Activated CD4-positive, CD25-positive, alpha-beta regulatory T cell treated with anti-CD3 and anti-CD28 coated beads, Interleukin-2, amount 50 U/mL, for 16 hours (primary cell): ENCODE results near the gene TMEM167A.

Source experiments
- DNase-seq: peaks from one replicate; pipeline ENCODE4 v3.0.0-alpha.2; 2020; ENCODE audit warnings: low read depth, low spot score

The TMEM167A gene

DNA sequence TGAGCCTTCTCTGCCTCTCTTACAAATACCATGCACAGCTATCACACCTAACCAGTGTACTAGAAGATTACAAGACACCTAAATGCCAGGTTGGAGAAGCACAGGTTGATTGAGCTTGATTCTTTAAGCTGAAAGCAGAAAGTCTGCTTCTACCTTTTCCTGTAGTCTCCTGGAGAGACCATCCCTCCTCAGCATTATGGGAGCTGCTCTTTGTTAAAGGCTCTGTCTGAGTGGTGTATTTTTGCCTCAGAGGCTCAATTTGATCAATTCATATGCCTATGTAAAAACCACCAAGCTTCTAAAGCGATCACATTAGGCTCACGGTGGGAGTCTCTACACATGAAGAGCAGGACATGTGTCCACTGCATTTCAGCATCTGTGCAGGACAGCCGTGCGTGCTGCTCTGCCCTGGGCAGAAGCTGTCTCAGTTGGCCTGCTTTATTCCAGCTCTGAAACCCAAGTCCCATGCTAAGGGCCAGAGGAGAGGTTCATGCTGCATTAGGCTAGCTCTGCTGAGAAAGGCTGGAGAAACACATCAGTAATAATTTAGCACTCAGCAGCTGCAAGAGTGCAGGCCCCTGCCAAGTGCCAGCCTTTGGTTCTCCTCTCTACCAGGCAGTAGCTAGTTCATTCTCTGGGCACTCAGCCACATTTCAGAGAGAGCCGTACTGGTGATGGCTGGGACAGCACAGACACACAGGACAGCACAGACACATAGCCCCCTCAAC, 41.7 kb downstream of the TMEM167A start:
- no peak for DNase-seq

DNA sequence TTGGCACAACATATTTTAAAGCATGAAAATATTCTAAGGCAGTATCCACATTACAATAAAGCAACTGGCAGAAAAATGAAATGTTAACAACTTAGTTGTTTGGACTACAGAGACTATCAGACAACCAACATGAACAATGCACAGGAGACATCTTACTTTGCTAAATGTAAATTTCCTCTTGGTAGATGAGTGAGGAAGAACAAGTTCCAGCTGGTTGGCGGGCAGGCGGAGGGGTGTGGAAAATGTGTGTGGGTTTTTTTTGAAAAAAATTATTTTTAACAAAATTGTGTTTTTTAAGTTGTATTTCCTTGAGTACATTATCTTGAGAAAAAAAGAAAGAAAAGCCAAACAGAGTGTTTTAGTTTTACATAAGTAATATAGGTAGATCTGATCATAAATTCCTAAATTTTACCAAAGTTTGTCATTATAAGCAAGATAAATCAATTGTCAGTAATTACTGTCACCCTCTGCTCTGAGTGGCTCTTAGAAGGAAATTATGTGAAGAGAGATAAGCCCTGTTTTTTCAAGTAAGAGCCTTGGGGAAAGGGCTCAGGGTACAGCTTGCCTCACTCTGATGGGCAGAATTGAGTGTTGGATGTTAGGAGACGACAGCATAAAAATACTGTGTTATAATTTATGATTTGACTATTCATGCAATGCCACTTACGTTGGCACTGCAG, 42.5 kb downstream of the TMEM167A start:
- DNase-seq, result no peak

- DNase-seq, result no peak
Observed at GRCh38 chr5:83034036-83034435, 43.2 kb downstream of the TMEM167A start.

- DNase-seq, result no peak
Observed at GRCh38 chr5:83031381-83031780, 45.8 kb downstream of the TMEM167A start.

- DNase-seq, result no peak
Observed at GRCh38 chr5:83029912-83030311, 47.3 kb downstream of the TMEM167A start.

DNA sequence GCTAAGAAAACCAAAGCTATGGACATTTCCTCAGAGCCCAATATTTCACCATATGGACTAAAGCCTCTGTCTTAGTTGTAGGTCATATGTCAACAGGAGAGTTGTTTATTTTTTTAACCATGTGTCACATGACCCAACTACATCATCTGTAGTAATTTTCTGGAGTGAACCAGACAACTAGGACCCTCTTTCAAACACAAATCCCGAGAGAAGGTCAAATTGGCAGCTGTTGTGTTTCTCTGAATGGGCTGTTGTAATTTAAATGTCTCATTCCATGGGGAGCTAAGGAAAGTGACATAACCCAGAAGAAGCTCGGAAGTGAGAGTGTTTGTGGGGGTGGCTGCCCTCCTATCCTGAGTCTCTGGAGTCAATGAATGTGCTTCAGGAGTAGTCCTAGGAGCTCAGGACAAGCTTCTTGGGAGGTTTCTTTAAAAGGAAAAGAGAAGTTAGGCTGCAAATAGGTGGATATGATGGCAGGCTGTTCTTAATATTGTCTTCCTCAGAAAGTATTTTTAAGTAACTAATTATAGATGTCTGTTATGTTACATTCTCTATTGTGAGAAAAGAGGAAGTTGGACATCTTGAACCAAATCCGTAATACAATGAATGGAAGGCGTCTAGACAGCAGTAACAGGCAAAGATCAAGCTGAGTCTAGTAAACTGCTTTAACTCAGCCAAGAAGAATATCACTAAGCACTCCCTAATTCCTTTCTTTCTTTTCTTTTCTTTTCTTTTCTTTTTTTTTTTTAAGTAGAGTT, 50.1 kb downstream of the TMEM167A start:
- DNase-seq, result no peak

DNA sequence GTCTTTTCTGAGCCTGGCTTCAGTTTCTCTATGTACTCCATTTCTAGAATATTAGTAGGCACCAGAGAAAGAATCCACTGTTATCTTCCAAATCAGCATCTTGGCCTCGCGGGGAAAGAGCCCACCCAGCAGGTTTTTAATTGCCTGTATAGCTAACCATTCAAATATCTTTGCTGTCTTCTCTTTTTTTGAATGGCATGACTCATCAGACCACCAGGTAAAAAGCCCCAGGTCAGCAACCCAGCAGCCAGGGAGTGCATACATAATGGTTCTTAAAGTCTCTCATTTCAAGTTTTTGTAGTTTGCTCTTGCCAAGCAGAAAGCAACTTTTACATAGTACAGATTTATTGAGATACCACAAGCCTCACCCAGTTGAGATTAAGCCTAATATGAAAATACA, 50.7 kb downstream of the TMEM167A start:
- DNase-seq, result no peak

GRCh38 chr5:83025690-83026478, 51.3 kb downstream of the TMEM167A start:
- no peak for DNase-seq

DNA sequence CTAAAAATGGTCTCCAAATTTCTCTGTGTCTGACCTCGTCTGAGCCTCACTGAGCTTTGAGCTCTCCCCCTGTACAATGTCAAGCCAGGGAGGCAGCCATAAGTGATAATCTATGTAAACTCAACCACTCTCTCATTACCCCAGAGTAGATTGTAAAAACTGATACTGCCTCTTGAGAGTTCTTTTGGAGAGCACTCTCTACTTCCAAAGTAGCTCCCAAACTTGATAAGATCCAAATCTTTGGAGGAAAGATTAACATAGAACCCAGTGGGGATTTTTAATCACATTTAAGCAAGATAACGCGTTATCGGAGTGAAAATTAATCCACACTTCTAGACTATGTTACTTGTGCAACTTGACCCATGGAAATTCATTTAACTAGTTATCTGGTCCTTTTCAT, 54.9 kb downstream of the TMEM167A start:
- DNase-seq, result no peak

DNA sequence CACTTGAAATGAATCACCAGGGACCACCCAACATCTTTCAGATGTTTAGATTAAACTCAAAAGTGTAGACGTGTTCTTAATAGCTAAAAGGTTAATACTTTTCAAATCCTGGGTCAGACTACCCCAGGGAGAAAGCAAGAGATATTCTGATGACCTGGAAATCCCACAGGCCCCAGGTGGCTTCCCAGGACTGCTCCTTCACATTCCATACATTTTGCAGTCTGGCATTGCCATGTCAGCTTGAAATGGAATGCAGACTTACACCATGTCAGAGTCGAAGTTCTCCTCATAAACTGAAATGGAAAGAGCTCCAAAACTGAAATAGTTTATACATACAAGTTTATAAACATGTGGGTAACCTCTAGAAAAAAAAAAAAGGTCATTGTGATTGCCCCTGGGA, 61.5 kb downstream of the TMEM167A start:
- DNase-seq, result no peak

- DNase-seq, result no peak
Observed at GRCh38 chr5:83011985-83012384, 65.2 kb downstream of the TMEM167A start.

DNA sequence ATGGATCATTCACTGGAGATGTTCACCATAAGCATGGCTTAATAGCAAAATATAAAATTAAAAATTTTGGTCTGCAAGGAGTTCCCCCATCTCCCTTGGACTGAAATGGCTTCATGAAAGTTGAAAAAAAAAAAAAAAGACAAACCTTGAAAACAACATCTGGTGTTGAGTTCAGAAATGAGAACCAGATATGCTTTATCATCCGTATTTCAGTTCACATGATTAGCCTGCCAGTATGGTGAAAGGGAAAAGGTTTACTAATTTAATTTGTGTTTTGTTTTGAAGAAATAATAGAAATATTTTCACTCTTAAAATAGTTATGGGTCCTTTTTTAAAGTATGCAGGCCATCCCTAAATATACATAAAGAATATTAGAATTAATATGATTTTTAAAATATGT, 67.8 kb downstream of the TMEM167A start:
- DNase-seq, result no peak

- DNase-seq, result no peak
Observed at GRCh38 chr5:83007755-83008154, 69.4 kb downstream of the TMEM167A start.

DNA sequence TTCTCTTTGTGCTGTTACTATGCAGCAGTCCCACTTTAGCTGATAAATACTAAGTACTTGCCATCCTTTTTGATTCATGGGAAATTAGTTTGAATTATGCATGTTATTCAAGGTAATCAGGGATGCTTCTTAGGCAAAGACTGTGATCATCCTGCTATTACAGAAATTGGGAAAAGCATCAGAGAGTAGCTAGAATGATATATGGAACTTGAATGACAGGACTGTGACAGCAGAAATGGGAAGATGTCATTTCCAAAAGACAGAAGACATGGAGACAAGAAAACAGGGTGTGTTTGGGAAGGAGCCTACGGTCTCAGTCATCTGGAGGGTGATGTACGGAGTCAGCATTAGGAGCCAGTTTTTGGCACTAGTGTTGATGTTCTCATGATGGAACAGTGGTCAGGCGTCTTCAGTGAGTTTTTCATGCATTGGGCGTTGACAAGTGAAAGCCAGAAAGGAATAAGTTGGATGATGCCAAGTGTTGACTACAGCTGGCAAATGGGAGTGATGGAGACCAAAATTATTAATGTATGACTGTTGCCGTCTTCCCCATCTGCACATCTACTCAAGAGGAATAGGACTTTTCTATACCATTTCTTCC, 70.4 kb downstream of the TMEM167A start:
- DNase-seq, result no peak

GRCh38 chr5:83003791-83004190, 73.4 kb downstream of the TMEM167A start:
- DNase-seq, result no peak
